Kidney epithelial cell (primary cell): Measurements from ENCODE around the gene ZNF804B. TPM values are rescaled to one million over a fixed set of nuclear protein-coding genes. Genes with fewer than 3 reads are reported as not detected.

Source experiments
- DNase-seq: peaks from one replicate; pipeline ENCODE4 v3.0.0-alpha.2; 2010; ENCODE audit warnings: low read depth
- H3K27me3 ChIP-seq: 2 replicates; pipeline ENCODE4 v1.6.0; 2011; ENCODE audit warnings: low read length; ENCODE audit not compliant: control insufficient read depth, insufficient read depth
- H3K36me3 ChIP-seq: 2 replicates; pipeline ENCODE4 v1.5.1; 2011; ENCODE audit warnings: low read length; ENCODE audit not compliant: control insufficient read depth, insufficient read depth
- H3K4me3 ChIP-seq: 2 replicates; pipeline ENCODE4 v1.5.1; 2011; ENCODE audit warnings: low read depth, mild to moderate bottlenecking, control low read depth, low read length
- CTCF ChIP-seq: IDR thresholded peaks from 2 replicates; pipeline ENCODE4 v1.5.1; 2011; ENCODE audit warnings: mild to moderate bottlenecking, moderate library complexity, low read length, control low read depth, inconsistent platforms; ENCODE audit not compliant: insufficient read depth, poor library complexity, severe bottlenecking
- total RNA-seq: library from RNA; depleted of rRNA; stranded (reverse); fragments of >200 nt; gene quantifications from 2 replicates; pipeline ENCODE4 v1.2.3, GENCODE V29; 2015

Gene ZNF804B
- total RNA-seq, 1 donor from 2014 or later, result not detected

- H3K4me3 ChIP-seq, result no peak overlapping the region
- H3K27me3 ChIP-seq, result no peaks in the 10 kb centered on the region
- no peaks in the 10 kb centered on the region for H3K36me3 ChIP-seq
- no peak for TF ChIP-seq CTCF
- no peak for DNase-seq
Measured at GRCh38 chr7:89334797-89335196, 575.3 kb downstream of the ZNF804B start.

GRCh38 chr7:89335490-89335889 lies 576.0 kb downstream of the ZNF804B start:
- no peak overlapping the region for H3K4me3 ChIP-seq
- TF ChIP-seq CTCF, result no peak
- no peak for DNase-seq
- H3K36me3 ChIP-seq, result no peaks in the 10 kb centered on the region
- H3K27me3 ChIP-seq, result no peaks in the 10 kb centered on the region

- no peak for DNase-seq
- no peak for TF ChIP-seq CTCF
Measured at GRCh38 chr7:89336121-89336520, 576.6 kb downstream of the ZNF804B start.

GRCh38 chr7:89339748-89340147 lies 580.2 kb downstream of the ZNF804B start:
- Histone ChIP-seq H3K4me3 (no peak overlapping the region), H3K27me3 (no peaks in the 10 kb centered on the region), H3K36me3 (no peaks in the 10 kb centered on the region)
- DNase-seq, result no peak
- TF ChIP-seq CTCF, result no peak

More at GRCh38 chr7:89336121-89336520, 576.6 kb downstream of the ZNF804B start:
- Histone ChIP-seq H3K36me3 (no peaks in the 10 kb centered on the region), H3K4me3 (no peak overlapping the region), H3K27me3 (no peaks in the 10 kb centered on the region)

- Histone ChIP-seq H3K27me3 (no peaks in the 10 kb centered on the region), H3K4me3 (no peak overlapping the region), H3K36me3 (no peaks in the 10 kb centered on the region)
- no peak for TF ChIP-seq CTCF
- no peak for DNase-seq
Measured at GRCh38 chr7:89357121-89357520, 597.6 kb downstream of the ZNF804B start.

DNA sequence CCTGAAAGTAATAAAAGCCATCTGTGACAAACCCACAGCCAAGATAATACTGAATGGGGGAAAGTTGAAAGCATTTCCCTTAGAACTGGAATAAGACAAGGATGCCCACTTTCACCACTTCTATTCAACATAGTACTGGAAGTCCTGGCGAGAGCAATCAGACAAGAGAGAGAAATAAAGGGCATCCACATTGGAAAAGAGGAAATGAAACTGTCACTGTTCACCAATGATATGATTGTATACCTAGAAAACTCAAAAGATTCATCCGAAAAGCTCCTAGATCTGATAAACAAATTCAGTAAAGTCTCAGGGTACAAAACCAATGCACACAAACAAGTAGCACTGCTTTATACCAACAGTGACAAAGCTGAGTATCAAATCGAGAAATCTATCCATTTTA lies 617.7 kb downstream of the ZNF804B start:
- Histone ChIP-seq H3K4me3 (no peak overlapping the region), H3K36me3 (no peaks in the 10 kb centered on the region), H3K27me3 (no peaks in the 10 kb centered on the region)
- no peak for DNase-seq
- no peak for TF ChIP-seq CTCF
